Right ventricle myocardium superior (tissue), 1 donor: Measurements from ENCODE around the gene ANXA6. TPM values are rescaled to one million over a fixed set of nuclear protein-coding genes. Genes with fewer than 3 reads are reported as not detected.

Experiments
- ATAC-seq: fragments of 200-7000 bp; cut with Tn5 transposase; one replicate; pipeline ENCODE4 v1.9.1; 2020; ENCODE audit warnings: mild to moderate bottlenecking; ENCODE audit not compliant: poor library complexity
- DNase-seq: peaks from one replicate; pipeline ENCODE4 v3.0.0-alpha.2; 2020
- intact Hi-C: fragments of 100-400 bp; cut with DNase I; formaldehyde crosslinking; loops from one replicate; pipeline ENCODE4 v1.11.2; 2022
- total RNA-seq: library from RNA; stranded (reverse); fragmentation: NEBNext Ultra II Directional; extraction: Animal tissue kit (Norgen Biotek cat#: 25700); gene quantifications from one replicate; pipeline ENCODE4 v1.2.1, GENCODE V29; 2021
- donor health status: DM: no; HTN: yes; CAD: no; lungs with severe emphysema.

ANXA6 gene
- total RNA-seq, 1 donor from 2014 or later, result 202 TPM

DNA sequence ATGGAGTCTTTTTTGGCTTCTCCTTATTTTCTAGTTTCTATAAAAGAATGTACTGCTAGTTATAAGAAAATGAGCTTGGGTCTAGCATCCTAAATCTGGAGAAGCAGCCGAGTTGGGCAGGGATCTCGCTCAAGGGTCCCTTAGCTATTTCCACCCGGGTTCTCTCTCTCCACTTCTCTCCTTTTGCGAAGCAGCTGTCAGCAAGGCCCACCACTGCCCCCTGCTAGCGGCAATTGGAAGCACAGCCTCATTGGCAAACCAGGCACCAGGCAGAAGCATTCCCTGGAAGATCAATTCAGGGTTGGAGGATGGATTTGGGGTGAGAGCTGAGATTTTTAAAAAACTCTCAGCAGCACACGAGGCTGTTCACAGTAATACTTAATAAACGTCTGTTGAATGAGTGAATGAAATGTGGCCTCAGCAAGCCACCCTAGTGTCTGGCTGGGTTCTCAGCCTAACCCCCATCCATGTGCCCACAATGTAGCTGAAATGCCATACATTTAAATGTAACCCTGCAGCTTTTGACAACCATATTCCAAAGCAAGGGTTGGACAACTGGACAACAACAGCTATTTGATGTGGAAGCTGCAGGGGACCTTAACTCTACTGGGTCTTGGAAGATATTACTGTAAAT lies 42.2 kb downstream of the ANXA6 start:
- ATAC-seq (peak; percentile 80), DNase-seq (peak; percentile 89)
- intact Hi-C loops, result loop anchor here (1.0 kb wide), 1 partner anchor 64 kb away; no protein-coding TSS in a partner anchor

- no peak for ATAC-seq
- intact Hi-C loops, result loop anchor here (5.0 kb wide), 1 partner anchor 106 kb away; no protein-coding TSS in a partner anchor
- DNase-seq, result no peak
Observed at GRCh38 chr5:151113651-151114050, 43.9 kb downstream of the ANXA6 start.

DNA sequence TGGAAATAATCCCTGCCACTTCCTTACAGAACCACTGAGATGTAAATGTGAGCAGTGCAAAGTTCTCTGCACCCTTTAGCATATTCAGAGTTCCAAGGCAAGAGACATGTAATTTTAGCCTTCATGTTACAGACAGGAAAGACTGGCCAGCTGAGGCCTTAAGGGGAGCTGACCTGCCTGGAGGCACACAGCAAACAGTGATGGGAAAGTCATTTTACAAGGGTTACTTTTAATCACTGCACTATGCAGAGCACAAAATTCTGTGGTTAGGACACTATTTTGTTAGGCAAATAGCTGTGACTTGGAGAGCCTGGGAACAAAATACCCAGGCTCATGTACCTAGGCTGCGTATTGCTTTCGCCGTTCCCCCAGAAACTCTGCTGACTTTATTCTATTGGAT lies 46.6 kb downstream of the ANXA6 start:
- DNase-seq (no peak), ATAC-seq (peak; percentile 14)
- intact Hi-C loops, result loop anchor here (5.0 kb wide), 1 partner anchor 104 kb away; no protein-coding TSS in a partner anchor

- DNase-seq, result no peak
- ATAC-seq, result peak; percentile 56
- intact Hi-C loops, result loop anchor here (5.0 kb wide), 1 partner anchor 103 kb away; no protein-coding TSS in a partner anchor
Observed at GRCh38 chr5:151110122-151110681, 47.4 kb downstream of the ANXA6 start.

DNA sequence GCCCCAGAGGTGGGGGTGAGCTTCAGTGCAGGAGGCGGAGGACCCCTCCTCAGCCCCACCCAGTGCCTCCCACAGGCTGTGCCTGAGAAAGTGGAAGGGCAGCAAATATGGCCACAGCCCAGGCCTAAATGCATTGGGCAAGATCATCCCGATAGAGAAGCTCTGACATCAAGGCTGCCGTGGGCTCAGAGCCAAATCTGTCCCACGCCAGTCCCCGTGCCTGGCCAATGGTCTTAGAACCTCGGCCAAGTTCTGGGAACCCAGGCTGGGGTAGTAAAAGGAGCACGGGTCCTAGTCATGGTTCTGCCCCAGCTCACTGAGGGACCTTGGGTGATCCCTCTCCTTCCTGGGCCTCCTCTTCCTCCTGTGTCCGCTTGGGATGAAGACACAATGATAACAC lies 49.0 kb downstream of the ANXA6 start:
- ATAC-seq (peak; percentile 9), DNase-seq (no peak)
- intact Hi-C loops, result no loop called here

- intact Hi-C loops, result no loop called here
- peak; percentile 65 for DNase-seq
- ATAC-seq, result peak; percentile 77
Observed at GRCh38 chr5:151107738-151108520, 49.6 kb downstream of the ANXA6 start.

- ATAC-seq (no peak), DNase-seq (no peak)
- intact Hi-C loops, result no loop called here
Observed at GRCh38 chr5:151107084-151107483, 50.5 kb downstream of the ANXA6 start.

DNA sequence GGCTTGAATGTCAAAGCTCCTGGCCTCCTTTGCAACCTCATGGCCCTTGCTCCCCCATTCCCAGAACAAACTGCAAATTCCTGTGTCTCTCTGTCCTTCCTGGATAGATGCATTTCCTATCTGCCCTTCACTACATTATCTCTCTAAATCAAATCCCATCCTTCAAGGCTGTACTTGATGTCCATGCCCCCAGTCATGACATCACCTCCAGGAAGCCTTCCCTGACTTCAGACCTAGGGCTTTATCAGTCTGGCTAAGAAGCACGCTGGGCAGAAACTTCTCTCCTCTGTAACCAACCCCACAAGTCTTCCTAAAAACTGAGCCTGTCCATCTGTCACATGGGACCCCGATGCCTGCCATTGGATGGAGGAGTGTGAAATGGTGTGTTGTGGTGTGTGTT lies 51.1 kb downstream of the ANXA6 start:
- intact Hi-C loops, result no loop called here
- DNase-seq (no peak), ATAC-seq (no peak)

DNA sequence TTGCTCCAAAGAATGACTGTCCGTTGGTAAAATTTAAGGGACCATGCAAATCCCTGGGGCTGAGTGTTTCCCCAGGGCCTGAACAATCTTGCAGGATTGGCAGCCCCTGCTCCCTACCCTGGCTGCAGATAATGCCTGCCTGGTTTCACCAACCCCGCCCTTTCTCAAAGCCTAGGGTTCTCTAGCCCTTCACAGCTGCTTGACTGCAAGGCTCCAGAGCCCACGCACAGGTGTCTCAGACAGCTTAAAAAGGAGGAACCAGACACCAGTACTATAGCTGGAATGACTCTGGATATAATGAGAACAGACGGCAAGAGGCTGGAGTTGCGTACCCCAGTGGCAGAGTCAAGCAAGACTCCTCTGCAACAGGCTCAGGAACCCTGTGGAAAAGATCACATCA lies 51.5 kb downstream of the ANXA6 start:
- intact Hi-C loops, result no loop called here
- ATAC-seq, result no peak
- no peak for DNase-seq

- DNase-seq (no peak), ATAC-seq (no peak)
- intact Hi-C loops, result no loop called here
Observed at GRCh38 chr5:151105561-151105960, 52.0 kb downstream of the ANXA6 start.

DNA sequence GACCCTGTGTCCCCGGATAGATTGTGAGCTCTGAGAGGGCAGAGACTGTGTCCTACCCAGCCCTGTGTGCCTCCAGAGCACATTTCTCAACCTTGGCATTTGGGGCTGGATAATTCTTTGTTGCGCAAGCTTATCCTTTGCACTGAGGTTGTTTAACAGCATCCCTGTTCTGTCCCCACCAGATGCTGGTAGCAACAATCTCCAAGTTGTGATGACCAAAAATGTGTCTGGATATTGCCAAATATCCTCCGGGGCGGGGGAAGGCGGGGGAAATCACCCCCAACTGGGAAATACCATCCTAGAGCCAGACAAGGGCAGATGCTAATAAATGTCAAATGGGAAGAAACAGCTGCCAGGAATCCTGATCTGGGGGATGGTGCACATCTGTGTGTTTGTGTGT lies 52.8 kb downstream of the ANXA6 start:
- peak; percentile 42 for ATAC-seq
- DNase-seq, result no peak
- intact Hi-C loops, result no loop called here

DNA sequence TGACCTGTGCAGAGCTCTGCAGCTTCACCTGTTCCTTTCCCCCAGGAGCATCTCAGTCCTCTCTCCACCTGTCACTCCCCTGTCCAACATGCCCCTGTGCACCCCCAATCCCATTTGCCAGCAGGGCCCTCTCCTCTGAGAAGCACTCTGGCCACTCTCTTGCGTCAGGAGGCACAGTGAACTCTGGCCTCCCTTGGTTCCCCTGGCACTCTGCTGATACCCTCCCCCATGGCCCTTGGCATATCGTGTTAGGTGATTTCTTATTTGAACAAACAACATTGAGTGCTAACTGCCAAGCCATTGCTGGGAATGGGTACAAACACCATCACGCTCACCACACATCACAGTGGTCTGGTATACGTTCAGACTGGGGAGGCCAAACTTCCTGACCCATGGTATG lies 55.8 kb downstream of the ANXA6 start:
- ATAC-seq, result no peak
- intact Hi-C loops, result no loop called here
- no peak for DNase-seq

- ATAC-seq (peak; percentile 46), DNase-seq (no peak)
- intact Hi-C loops, result no loop called here
Observed at GRCh38 chr5:151101151-151101550, 56.4 kb downstream of the ANXA6 start.

DNA sequence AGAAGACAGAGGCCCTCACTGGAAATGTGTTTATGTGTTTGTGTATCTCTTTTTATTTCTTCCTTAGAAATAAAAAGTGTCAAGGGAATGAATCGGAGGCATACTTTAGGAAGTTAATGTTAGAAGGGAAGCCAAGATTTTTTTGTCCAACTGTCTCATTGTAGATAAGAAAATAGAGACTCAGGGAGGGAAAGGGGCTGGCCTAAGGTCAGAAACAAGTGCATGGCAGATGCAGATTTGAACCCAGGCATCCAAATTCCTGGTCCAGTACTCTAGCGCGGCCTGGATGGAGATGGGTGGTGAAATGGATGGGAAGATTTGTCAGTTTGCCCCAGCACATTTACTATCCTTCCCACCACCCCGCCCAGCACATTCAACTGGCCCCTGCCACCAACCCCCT lies 56.9 kb downstream of the ANXA6 start:
- ATAC-seq, result no peak
- DNase-seq, result no peak
- intact Hi-C loops, result no loop called here

DNA sequence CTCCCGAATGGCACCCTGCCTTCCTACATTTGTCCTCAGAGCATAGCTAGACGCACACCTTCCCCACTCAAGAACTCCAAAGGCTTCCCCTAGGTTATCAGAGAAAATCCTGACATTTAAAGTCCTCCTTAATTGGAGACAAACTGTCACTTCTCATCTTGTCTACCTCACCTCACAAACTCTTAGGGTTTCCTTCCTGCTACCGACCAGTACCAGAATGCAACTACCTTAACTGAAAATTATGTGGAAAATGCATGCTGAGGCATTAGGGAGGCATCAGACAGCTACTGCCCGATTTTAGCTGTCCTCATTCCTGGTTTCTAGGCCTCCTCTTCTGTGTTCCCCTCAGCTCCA lies 58.8 kb downstream of the ANXA6 start:
- intact Hi-C loops, result no loop called here
- DNase-seq (no peak), ATAC-seq (no peak)

DNA sequence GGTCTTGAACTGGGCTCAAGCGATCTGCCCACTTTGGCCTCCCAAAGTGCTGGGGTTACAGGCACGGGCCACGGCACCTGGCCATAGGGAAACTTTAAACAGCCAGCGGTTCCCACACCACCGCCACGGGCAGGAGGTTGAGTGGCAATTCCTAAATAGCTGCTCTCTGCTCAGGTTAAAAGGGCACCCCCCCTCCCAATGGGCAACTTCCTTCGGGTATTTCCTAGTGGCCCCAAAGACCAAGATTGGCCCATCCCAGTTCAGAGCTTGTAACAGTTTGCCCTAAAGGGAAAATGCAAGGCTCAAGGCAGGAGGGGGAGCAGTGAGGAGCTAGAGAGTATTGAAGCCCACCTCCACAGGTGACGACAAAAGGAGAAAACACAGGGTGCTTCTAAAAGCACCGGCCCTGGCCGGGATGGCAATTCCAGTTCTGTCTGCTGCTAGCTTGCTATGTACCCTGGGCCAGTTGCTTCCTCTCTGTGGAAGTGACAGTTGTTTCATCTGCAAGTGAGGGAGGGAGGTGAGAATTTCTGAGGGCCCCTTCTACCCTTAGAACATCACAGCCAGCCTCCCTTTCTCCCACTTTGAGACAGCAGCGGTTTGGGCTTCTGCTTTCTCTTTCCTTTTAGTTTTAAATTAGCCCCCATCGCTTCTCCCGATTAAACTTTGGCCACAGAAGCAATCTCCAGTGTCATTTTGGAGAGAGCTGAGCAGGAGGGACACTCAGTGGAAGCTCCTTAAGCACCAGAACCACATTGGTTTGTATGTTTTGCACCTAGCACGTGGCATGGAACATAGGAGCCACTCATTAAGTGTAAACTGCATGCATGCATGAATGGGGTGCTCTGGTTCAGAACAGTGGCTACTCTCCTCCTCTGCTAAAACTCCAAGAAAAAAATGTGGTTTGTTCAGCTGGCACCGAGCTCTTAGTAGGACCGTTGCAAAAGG lies 59.5 kb downstream of the ANXA6 start:
- DNase-seq (no peak), ATAC-seq (no peak)
- intact Hi-C loops, result no loop called here

- intact Hi-C loops, result no loop called here
Observed at GRCh38 chr5:151097061-151097460, 60.5 kb downstream of the ANXA6 start.

DNA sequence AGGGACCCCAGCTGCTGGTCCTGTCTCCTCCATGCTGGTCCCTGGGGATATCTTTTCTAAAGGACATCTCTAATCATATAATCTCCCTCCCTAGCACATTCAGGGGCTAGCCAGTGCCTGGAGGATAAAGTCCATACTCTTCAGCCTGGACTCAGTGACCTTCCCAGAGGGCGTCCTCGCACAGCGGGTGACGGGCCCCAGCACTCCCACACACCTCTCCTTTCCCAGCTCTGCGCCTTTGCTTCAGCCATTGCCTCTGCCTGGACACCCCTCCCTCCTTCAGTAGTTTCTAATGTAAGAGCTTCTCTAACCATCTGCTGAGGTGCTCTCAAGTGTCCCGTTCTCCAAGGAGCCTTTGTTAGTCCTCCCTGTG lies 61.6 kb downstream of the ANXA6 start:
- DNase-seq, result no peak
- ATAC-seq, result no peak
- intact Hi-C loops, result no loop called here

More at GRCh38 chr5:151097061-151097460, 60.5 kb downstream of the ANXA6 start:
- no peak for DNase-seq
- ATAC-seq, result no peak
